Testis (tissue), 3 donors: ENCODE results near the gene ARID2. TPM values are rescaled to one million over a fixed set of nuclear protein-coding genes. Genes with fewer than 3 reads are reported as not detected.

ENCODE experiments used
- DNase-seq: peaks from one replicate; pipeline ENCODE4 v3.0.0-alpha.2; 2019
- H3K27ac ChIP-seq, 2 donors: fragments of 200-600 bp; sonication (generic); one replicate each; pipeline ENCODE4 v1.5.1; 2019
- H3K27me3 ChIP-seq: fragments of 200-600 bp; sonication (generic); one replicate; pipeline ENCODE4 v1.5.1; 2019
- H3K36me3 ChIP-seq: fragments of 200-600 bp; sonication (generic); one replicate; pipeline ENCODE4 v1.5.1; 2017; ENCODE audit warnings: low read depth; ENCODE audit errors: missing control alignments
- H3K4me1 ChIP-seq: fragments of 200-600 bp; sonication (generic); one replicate; pipeline ENCODE4 v1.5.1; 2019
- H3K4me3 ChIP-seq, 2 donors: fragments of 200-600 bp; sonication (generic); one replicate each; pipeline ENCODE4 v1.5.1; 2017 to 2019
- H3K9me3 ChIP-seq: fragments of 200-600 bp; sonication (generic); one replicate; pipeline ENCODE4 v1.5.1; 2017
- CTCF ChIP-seq, 3 experiments: fragments of 450-650 bp in 2 of 3; fragments of 200-600 bp in 1 of 3; sonication (generic) in 1 of 3; IDR thresholded peaks; one replicate each; pipeline ENCODE4 v1.5.1; 2016 to 2019; ENCODE audit warnings: antibody characterized with exemption in 3 of 3, mild to moderate bottlenecking in 2 of 3, moderate library complexity in 1 of 3
- POLR2A ChIP-seq: fragments of 450-650 bp; IDR thresholded peaks from one replicate; pipeline ENCODE4 v1.6.1; 2017; ENCODE audit warnings: antibody characterized with exemption, mild to moderate bottlenecking, moderate library complexity
- WGBS, 2 donors: methylation state at CpG; one replicate each; pipeline ENCODE4 v1.1.5; 2018; 5-methylcytosine and 5-hydroxymethylcytosine counted together
- intact Hi-C: fragments of 100-400 bp; cut with DNase I; formaldehyde crosslinking; loops from one replicate; pipeline ENCODE4 v1.15.1; 2023; ENCODE audit warnings: low total_unique reads
- polyA plus RNA-seq: library from polyadenylated mRNA; stranded (reverse); fragments of 350-450 nt; fragmentation: Illumina TruSeq; extraction: RNeasy Lipid Tissue Mini Kit (QIAGEN cat#74804); gene quantifications from one replicate; pipeline ENCODE4 v1.2.3, GENCODE V29; 2014; ENCODE audit warnings: low read depth, low replicate concordance; ENCODE audit not compliant: insufficient read depth
- total RNA-seq, 2 donors: library from RNA; depleted of rRNA; stranded (reverse); fragments of >200 nt; gene quantifications; one replicate each; pipeline ENCODE4 v1.2.3, GENCODE V29; 2016

The ARID2 gene
- total and polyA plus RNA-seq, 3 donors from 2014 or later = 50.4 to 82.2 (median 72.4) TPM

- Histone ChIP-seq H3K4me3 (no peak overlapping the region), H3K36me3 (no peaks in the 10 kb centered on the region), H3K9me3 (no peaks in the 10 kb centered on the region), H3K27me3 (no peaks in the 10 kb centered on the region), H3K27ac (no peak overlapping the region), H3K4me1 (no peaks in the 10 kb centered on the region)
- TF ChIP-seq POLR2A (no peak), CTCF (IDR thresholded peaks at IDR 0.05) (no peak)
- no peak for DNase-seq
- 79 to 93% methylated on average over 10 of the region's 10 CpGs for WGBS, 2 donors
- intact Hi-C loops = no loop called here
Observed at GRCh38 chr12:45707241-45707857, 22.2 kb upstream of the ARID2 start.

- H3K36me3 ChIP-seq = no peaks in the 10 kb centered on the region
- DNase-seq = no peak
- intact Hi-C loops = no loop called here
- no peaks in the 10 kb centered on the region for H3K9me3 ChIP-seq
- H3K27me3 ChIP-seq = no peaks in the 10 kb centered on the region
- no peak overlapping the region for H3K4me3 ChIP-seq
- TF ChIP-seq CTCF (IDR thresholded peaks at IDR 0.05) (no peak), POLR2A (no peak)
- H3K4me1 ChIP-seq = no peaks in the 10 kb centered on the region
- no peak overlapping the region for H3K27ac ChIP-seq
Observed at GRCh38 chr12:45708363-45708762, 21.1 kb upstream of the ARID2 start.

- no peaks in the 10 kb centered on the region for H3K4me1 ChIP-seq
- H3K9me3 ChIP-seq = no peaks in the 10 kb centered on the region
- no peak for TF ChIP-seq POLR2A
- no peak for TF ChIP-seq CTCF (IDR thresholded peaks at IDR 0.05)
- H3K27ac ChIP-seq = no peak overlapping the region
- 43% methylated on average over 2 of the region's 2 CpGs for WGBS, 2 donors
- no peaks in the 10 kb centered on the region for H3K36me3 ChIP-seq
- no peak for DNase-seq
- H3K4me3 ChIP-seq = no peak overlapping the region
- H3K27me3 ChIP-seq = no peaks in the 10 kb centered on the region
- intact Hi-C loops = no loop called here
Observed at GRCh38 chr12:45708901-45709300, 20.6 kb upstream of the ARID2 start.

- H3K4me1 ChIP-seq = no peaks in the 10 kb centered on the region
- WGBS, 2 donors = 93% methylated on average over 4 of the region's 4 CpGs
- no peak for DNase-seq
- H3K4me3 ChIP-seq = no peak overlapping the region
- intact Hi-C loops = no loop called here
- H3K27ac ChIP-seq = no peak overlapping the region
- no peaks in the 10 kb centered on the region for H3K27me3 ChIP-seq
- no peaks in the 10 kb centered on the region for H3K9me3 ChIP-seq
- TF ChIP-seq CTCF (IDR thresholded peaks at IDR 0.05) (no peak), POLR2A (no peak)
- H3K36me3 ChIP-seq = no peaks in the 10 kb centered on the region
Observed at GRCh38 chr12:45712319-45712718, 17.2 kb upstream of the ARID2 start.

- no peaks in the 10 kb centered on the region for H3K9me3 ChIP-seq
- H3K4me3 ChIP-seq = no peak overlapping the region
- TF ChIP-seq CTCF (IDR thresholded peaks at IDR 0.05) (no peak), POLR2A (no peak)
- no peak for DNase-seq
- H3K27me3 ChIP-seq = no peaks in the 10 kb centered on the region
- no peak overlapping the region for H3K27ac ChIP-seq
- intact Hi-C loops = no loop called here
- 76 to 88% methylated on average over 2 of the region's 2 CpGs for WGBS, 2 donors
- no peaks in the 10 kb centered on the region for H3K36me3 ChIP-seq
- no peaks in the 10 kb centered on the region for H3K4me1 ChIP-seq
Observed at GRCh38 chr12:45713078-45713477, 16.4 kb upstream of the ARID2 start.
